ENCODE data around the gene VAT1L. TPM values are rescaled to one million over a fixed set of nuclear protein-coding genes. Genes with fewer than 3 reads are reported as not detected.

VAT1L gene
- total and polyA plus RNA-seq, 2 experiments from 2014 or later, result 11.0 to 24.4 TPM

GRCh38 chr16:77761204-77761603 is 27.2 kb upstream of the VAT1L start:
- ATAC-seq (no peak), DNase-seq (ENCODE audit: low spot score) (no peak)
- no peak overlapping the region for H3K4me3 ChIP-seq
- peaks cover 3% of the 10 kb centered on the region; the same call in 1 of the 3 replicates for H3K9me3 Mint-ChIP-seq
- H3K9me2 ChIP-seq (ENCODE audit: insufficient read depth), result peaks cover 5% of the 10 kb centered on the region; the same call in 1 of the 2 replicates
- H3F3A ChIP-seq (replicated peaks; ENCODE audit: low read depth), result no peaks in the 10 kb centered on the region
- no peak for TF ChIP-seq ETS1 (IDR thresholded peaks at IDR 0.05)
- no peaks in the 10 kb centered on the region for H3K27me3 ChIP-seq (ENCODE audit: insufficient read depth)
- H3K36me3 Mint-ChIP-seq (ENCODE audit: low read depth), result no peaks in the 10 kb centered on the region
- H3K27ac ChIP-seq (ENCODE audit: low read depth), result no peak overlapping the region
- no peak overlapping the region for H2AFZ ChIP-seq
- no peaks in the 10 kb centered on the region for H3K4me1 Mint-ChIP-seq
- no peaks in the 10 kb centered on the region for H3K79me2 ChIP-seq (replicated peaks; ENCODE audit: insufficient read depth)
- H3K27ac Mint-ChIP-seq, result no peak overlapping the region
- H3K4me2 ChIP-seq, result no peak overlapping the region
- H3K4me3 Mint-ChIP-seq, result no peak overlapping the region
- no peaks in the 10 kb centered on the region for H3K36me3 ChIP-seq (ENCODE audit: insufficient read depth)
- H3K4me1 ChIP-seq (ENCODE audit: insufficient read depth), result no peaks in the 10 kb centered on the region
- H4K20me1 ChIP-seq (replicated peaks; ENCODE audit: insufficient read depth), result no peaks in the 10 kb centered on the region
- H3K27me3 Mint-ChIP-seq (ENCODE audit: insufficient read depth, low read depth, poor library complexity), result no peaks in the 10 kb centered on the region

- Histone ChIP-seq H3K79me2 (replicated peaks; ENCODE audit: insufficient read depth) (no peaks in the 10 kb centered on the region), H2AFZ (no peak overlapping the region), H3K27me3 (ENCODE audit: insufficient read depth) (no peaks in the 10 kb centered on the region), H3K9me2 (ENCODE audit: insufficient read depth) (peaks cover 5% of the 10 kb centered on the region; the same call in 1 of the 2 replicates), H4K20me1 (replicated peaks; ENCODE audit: insufficient read depth) (no peaks in the 10 kb centered on the region), H3K27ac (ENCODE audit: low read depth) (no peak overlapping the region), H3K4me1 (ENCODE audit: insufficient read depth) (no peaks in the 10 kb centered on the region), H3K36me3 (ENCODE audit: insufficient read depth) (no peaks in the 10 kb centered on the region), H3F3A (replicated peaks; ENCODE audit: low read depth) (no peaks in the 10 kb centered on the region), H3K4me2 (no peak overlapping the region), H3K4me3 (no peak overlapping the region)
- TF ChIP-seq ZNF331 (CRISPR knock-in tag; IDR thresholded peaks at IDR 0.05; ENCODE audit: low read depth) (no peak), CREB1 (CRISPR knock-in tag; IDR thresholded peaks at IDR 0.05; ENCODE audit: low read depth) (no peak), ETS1 (IDR thresholded peaks at IDR 0.05) (no peak), REST (IDR thresholded peaks at IDR 0.05; ENCODE audit: unreplicated experiment) (no peak), ZNF114 (CRISPR knock-in tag; IDR thresholded peaks at IDR 0.05) (no peak), EZH2phosphoT487 (IDR thresholded peaks at IDR 0.05; ENCODE audit: unreplicated experiment) (no peak), POLR2AphosphoS5 (IDR thresholded peaks at IDR 0.05; ENCODE audit: low read depth) (no peak), NANOG (IDR thresholded peaks at IDR 0.05; ENCODE audit: borderline replicate concordance) (no peak), CTCF (conservative IDR thresholded peaks at IDR 0.05; ENCODE audit: low read depth in 2 of 2) (no peak), EZH2 (IDR thresholded peaks at IDR 0.05; ENCODE audit: low read depth, unreplicated experiment) (no peak)
- Mint-ChIP-seq H3K27ac (no peak overlapping the region), H3K27me3 (ENCODE audit: insufficient read depth, low read depth, poor library complexity) (no peaks in the 10 kb centered on the region), H3K4me3 (no peak overlapping the region), H3K4me1 (no peaks in the 10 kb centered on the region), H3K36me3 (ENCODE audit: low read depth) (no peaks in the 10 kb centered on the region), H3K9me3 (peaks cover 3% of the 10 kb centered on the region; the same call in 1 of the 3 replicates)
- ATAC-seq (no peak), DNase-seq (ENCODE audit: low spot score) (no peak)
Measured at GRCh38 chr16:77762262-77762661, 26.1 kb upstream of the VAT1L start.

Measured in GM23338 (cell line).